Fibroblast of lung (primary cell): Measurements from ENCODE around the gene PDE11A.

Experiments
- CTCF ChIP-seq, 2 donors: IDR thresholded peaks in 1 of 2; conservative IDR thresholded peaks in 1 of 2; 1 replicate in 1 of 2; 2 replicates in 1 of 2; pipeline ENCODE4 v1.5.1; 2011 to 2012; ENCODE audit warnings: low read length in 2 of 2, control low read depth in 1 of 2, inconsistent platforms in 1 of 2, low read depth in 1 of 2, mild to moderate bottlenecking in 1 of 2
- EZH2 ChIP-seq: IDR thresholded peaks from 2 replicates; pipeline ENCODE4 v1.5.1; 2012; ENCODE audit warnings: low read length, control low read depth, mild to moderate bottlenecking; ENCODE audit errors: missing control alignments

- no peak for TF ChIP-seq CTCF (conservative IDR thresholded peaks at IDR 0.05 in 1 of 2, IDR thresholded peaks at IDR 0.05 in 1 of 2; ENCODE audit: low read depth in 1 of 2, low read length in 2 of 2)
- TF ChIP-seq EZH2, result no peak
Observed at GRCh38 chr2:178025551-178026185, 46.9 kb downstream of the PDE11A start.
